ENCODE data around the gene ACTR1A.
A peak's percentile ranks its signal among the peaks of the same experiment; 100 is the strongest.

Gene ACTR1A

DNA sequence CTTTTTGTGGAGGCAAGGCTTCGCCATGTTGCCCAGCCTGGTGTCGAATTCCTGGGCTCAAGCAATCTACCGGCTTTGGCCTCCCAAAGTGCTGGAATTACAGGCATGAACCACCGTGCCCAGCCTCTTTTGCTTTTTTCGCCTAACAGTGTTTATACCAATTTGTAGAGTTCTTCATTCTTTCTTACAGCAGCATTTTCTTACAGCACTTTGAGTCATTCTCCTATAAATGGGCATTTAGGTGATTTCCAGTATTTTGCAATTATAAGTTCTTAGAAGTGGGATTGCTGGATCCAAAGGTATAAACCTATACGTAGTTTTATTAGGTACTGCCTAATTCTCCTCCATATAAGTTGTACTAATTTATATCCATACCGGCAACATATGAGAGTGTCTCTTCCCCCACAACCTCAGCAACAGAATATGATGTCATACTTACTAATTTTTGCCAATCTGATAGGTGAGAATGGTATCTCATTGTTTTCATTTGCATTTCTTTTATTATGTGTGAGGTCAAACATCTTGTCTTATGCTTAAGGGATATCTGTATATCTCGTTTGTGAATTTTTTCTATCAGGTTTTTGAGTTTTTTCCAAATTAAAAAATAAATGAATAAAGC is 40.4 kb upstream of the ACTR1A start:
- no peaks in the 10 kb centered on the region for H3K9me3 ChIP-seq (ENCODE audit: low read length)
- no peaks in the 10 kb centered on the region for H4K20me1 ChIP-seq (ENCODE audit: insufficient read depth, low read length)
- no peak overlapping the region for H2AFZ ChIP-seq (ENCODE audit: low read length)
- no peaks in the 10 kb centered on the region for H3F3A ChIP-seq (ENCODE audit: insufficient read depth, low read length)
- no peaks in the 10 kb centered on the region for H3K4me1 ChIP-seq (ENCODE audit: insufficient read depth, low read length, severe bottlenecking)
- H3K9me2 ChIP-seq (ENCODE audit: low read depth, low read length), result no peaks in the 10 kb centered on the region
- no peak overlapping the region for H3K4me3 ChIP-seq (ENCODE audit: low read depth, low read length, poor library complexity, severe bottlenecking)
- no peaks in the 10 kb centered on the region for H3K79me2 ChIP-seq (ENCODE audit: insufficient read depth, low read length)
- H3K27ac ChIP-seq (ENCODE audit: low read depth, low read length, poor library complexity, severe bottlenecking), result no peak overlapping the region
- H3K27me3 ChIP-seq (ENCODE audit: insufficient read depth, low read length), result no peaks in the 10 kb centered on the region
- no peaks in the 10 kb centered on the region for H3K36me3 ChIP-seq (ENCODE audit: insufficient read depth, low read length)
- no peak overlapping the region for H3K4me2 ChIP-seq (ENCODE audit: low read length)
- no peak for TF ChIP-seq EZH2 (IDR thresholded peaks at IDR 0.05; ENCODE audit: borderline replicate concordance, low read length)
- TF ChIP-seq CTCF (IDR thresholded peaks at IDR 0.05; ENCODE audit: low read length), result no peak
- H3K9ac ChIP-seq (ENCODE audit: low read length), result no peak overlapping the region

DNA sequence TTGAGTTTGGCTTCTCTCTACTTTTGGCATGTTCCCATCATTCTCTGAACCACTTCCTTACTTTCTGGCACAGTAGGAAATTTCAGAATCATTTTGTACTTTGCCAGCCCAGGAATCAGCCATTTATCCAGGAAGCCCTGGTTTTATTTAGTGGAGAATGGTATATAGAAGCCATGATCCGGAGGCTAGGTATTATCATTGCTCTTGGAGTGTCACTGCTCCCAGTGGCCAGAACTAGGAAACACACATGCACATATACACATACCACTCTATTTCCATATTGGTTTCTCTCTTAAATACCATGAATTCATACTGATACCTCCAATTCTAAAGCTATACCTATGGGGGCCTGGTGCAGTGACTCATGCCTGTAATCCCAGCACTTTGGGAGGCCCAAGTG is 37.5 kb upstream of the ACTR1A start:
- H2AFZ ChIP-seq (ENCODE audit: low read length), result no peak overlapping the region
- no peaks in the 10 kb centered on the region for H3K27me3 ChIP-seq (ENCODE audit: insufficient read depth, low read length)
- no peak overlapping the region for H3K4me3 ChIP-seq (ENCODE audit: low read depth, low read length, poor library complexity, severe bottlenecking)
- no peak overlapping the region for H3K4me2 ChIP-seq (ENCODE audit: low read length)
- no peaks in the 10 kb centered on the region for H3K9me3 ChIP-seq (ENCODE audit: low read length)
- H3K79me2 ChIP-seq (ENCODE audit: insufficient read depth, low read length), result no peaks in the 10 kb centered on the region
- no peaks in the 10 kb centered on the region for H3K9me2 ChIP-seq (ENCODE audit: low read depth, low read length)
- H3F3A ChIP-seq (ENCODE audit: insufficient read depth, low read length), result no peaks in the 10 kb centered on the region
- H3K27ac ChIP-seq (ENCODE audit: low read depth, low read length, poor library complexity, severe bottlenecking), result no peak overlapping the region
- TF ChIP-seq CTCF (IDR thresholded peaks at IDR 0.05; ENCODE audit: low read length), result peak; percentile 23; the same call in 1 of the 2 replicates
- no peak for TF ChIP-seq EZH2 (IDR thresholded peaks at IDR 0.05; ENCODE audit: borderline replicate concordance, low read length)
- no peaks in the 10 kb centered on the region for H3K36me3 ChIP-seq (ENCODE audit: insufficient read depth, low read length)
- no peaks in the 10 kb centered on the region for H3K4me1 ChIP-seq (ENCODE audit: insufficient read depth, low read length, severe bottlenecking)
- H3K9ac ChIP-seq (ENCODE audit: low read length), result no peak overlapping the region
- no peaks in the 10 kb centered on the region for H4K20me1 ChIP-seq (ENCODE audit: insufficient read depth, low read length)

DNA sequence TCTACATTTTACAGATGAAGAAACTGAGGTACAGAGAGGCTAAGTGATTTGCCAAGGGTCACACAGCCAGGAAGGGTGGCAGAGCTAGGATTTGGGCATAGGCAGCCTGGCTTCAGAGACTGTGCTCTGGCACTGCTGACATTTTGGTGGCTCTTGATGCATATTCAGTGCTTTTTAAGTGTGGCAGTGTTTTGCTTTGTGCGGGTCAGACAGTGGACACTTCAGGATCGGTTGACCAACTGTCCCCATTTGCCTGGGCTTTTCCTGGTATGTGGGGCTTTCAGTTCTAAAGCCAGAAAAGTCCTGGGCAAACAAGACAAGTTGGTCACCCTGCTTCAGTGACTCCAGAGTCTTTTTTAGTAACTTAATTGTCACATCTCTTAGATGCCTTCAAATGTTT is 36.3 kb upstream of the ACTR1A start:
- Histone ChIP-seq H3K4me3 (ENCODE audit: low read depth, low read length, poor library complexity, severe bottlenecking) (no peak overlapping the region), H3K4me1 (ENCODE audit: insufficient read depth, low read length, severe bottlenecking) (no peaks in the 10 kb centered on the region), H3K27me3 (ENCODE audit: insufficient read depth, low read length) (no peaks in the 10 kb centered on the region), H3K9ac (ENCODE audit: low read length) (no peak overlapping the region), H3K4me2 (ENCODE audit: low read length) (no peak overlapping the region), H3K36me3 (ENCODE audit: insufficient read depth, low read length) (no peaks in the 10 kb centered on the region), H3K9me2 (ENCODE audit: low read depth, low read length) (no peaks in the 10 kb centered on the region), H3K79me2 (ENCODE audit: insufficient read depth, low read length) (no peaks in the 10 kb centered on the region), H3F3A (ENCODE audit: insufficient read depth, low read length) (no peaks in the 10 kb centered on the region), H3K27ac (ENCODE audit: low read depth, low read length, poor library complexity, severe bottlenecking) (no peak overlapping the region), H2AFZ (ENCODE audit: low read length) (no peak overlapping the region), H4K20me1 (ENCODE audit: insufficient read depth, low read length) (no peaks in the 10 kb centered on the region), H3K9me3 (ENCODE audit: low read length) (no peaks in the 10 kb centered on the region)
- TF ChIP-seq EZH2 (IDR thresholded peaks at IDR 0.05; ENCODE audit: borderline replicate concordance, low read length) (no peak), CTCF (IDR thresholded peaks at IDR 0.05; ENCODE audit: low read length) (no peak)

Data from OCI-LY1 (cell line).